Urinary bladder (tissue), 4 donors: ENCODE measurements around the gene NUDCD3. TPM values are rescaled to one million over a fixed set of nuclear protein-coding genes. Genes with fewer than 3 reads are reported as not detected.
"Not testable (repeated sequence)": the region's sequence is repeated elsewhere in the genome, so short reads cannot be mapped to it uniquely, and the experiment has no call there.

ENCODE experiments used
- DNase-seq: peaks from one replicate; pipeline ENCODE4 v3.0.0-alpha.2; 2015; ENCODE audit errors: extremely low spot score
- H3K27ac ChIP-seq: one replicate; pipeline ENCODE4 v1.5.1; 2013; ENCODE audit warnings: low read depth, mild to moderate bottlenecking, moderate library complexity
- H3K36me3 ChIP-seq: one replicate; pipeline ENCODE4 v1.6.1; 2013; ENCODE audit warnings: mild to moderate bottlenecking, moderate library complexity; ENCODE audit not compliant: insufficient read depth
- H3K4me1 ChIP-seq: one replicate; pipeline ENCODE4 v1.6.1; 2013; ENCODE audit warnings: mild to moderate bottlenecking, moderate library complexity; ENCODE audit not compliant: insufficient read depth
- H3K4me3 ChIP-seq: one replicate; pipeline ENCODE4 v1.5.1; 2013; ENCODE audit warnings: low read depth, low read length
- WGBS: extraction: QIAGEN DNeasy Blood & Tissue Kit; methylation state at CpG from one replicate; pipeline ENCODE4 v1.1.7; 2013; 5-methylcytosine and 5-hydroxymethylcytosine counted together
- polyA plus RNA-seq: library from polyadenylated mRNA; stranded (reverse); fragments of 200-250 nt; gene quantifications from one replicate; pipeline ENCODE4 v1.2.3, GENCODE V29; 2013
- total RNA-seq: library from RNA; depleted of rRNA; stranded (reverse); fragments of >200 nt; gene quantifications from one replicate; pipeline ENCODE4 v1.2.3, GENCODE V29; 2014
- donor health status: healthy with polysubstance abuse.
- donor health status: healthy.

NUDCD3 gene
- total and polyA plus RNA-seq, 2 donors: 35.9 to 59.8 TPM

- no peaks in the 10 kb centered on the region for H3K4me1 ChIP-seq
- no peak overlapping the region for H3K27ac ChIP-seq
- H3K4me3 ChIP-seq: no peak overlapping the region
- no peaks in the 10 kb centered on the region for H3K36me3 ChIP-seq
- no peak for DNase-seq
These were observed 49.8 kb downstream of the NUDCD3 start for GRCh38 chr7:44440577-44441078.

- no peak overlapping the region for H3K4me3 ChIP-seq
- WGBS: 68% methylated on average over 3 of the region's 3 CpGs
- DNase-seq: no peak
- no peak overlapping the region for H3K27ac ChIP-seq
- H3K36me3 ChIP-seq: no peaks in the 10 kb centered on the region
- H3K4me1 ChIP-seq: no peaks in the 10 kb centered on the region
These were observed 50.5 kb downstream of the NUDCD3 start for GRCh38 chr7:44439926-44440325.

- no peak overlapping the region for H3K4me3 ChIP-seq
- WGBS: 94% methylated on average over 4 of the region's 4 CpGs
- no peak for DNase-seq
- no peaks in the 10 kb centered on the region for H3K4me1 ChIP-seq
- H3K36me3 ChIP-seq: no peaks in the 10 kb centered on the region
- H3K27ac ChIP-seq: no peak overlapping the region
These were observed 51.6 kb downstream of the NUDCD3 start for GRCh38 chr7:44438816-44439215.

- H3K4me3 ChIP-seq: no peak overlapping the region
- WGBS: 82% methylated on average over 7 of the region's 7 CpGs
- H3K27ac ChIP-seq: no peak overlapping the region
- H3K4me1 ChIP-seq: no peaks in the 10 kb centered on the region
- no peaks in the 10 kb centered on the region for H3K36me3 ChIP-seq
- DNase-seq: no peak
These were observed 56.3 kb downstream of the NUDCD3 start for GRCh38 chr7:44434201-44434600.

- H3K4me1 ChIP-seq: no peaks in the 10 kb centered on the region
- no peaks in the 10 kb centered on the region for H3K36me3 ChIP-seq
- H3K4me3 ChIP-seq: no peak overlapping the region
- WGBS: 84% methylated on average over 10 of the region's 10 CpGs
- H3K27ac ChIP-seq: no peak overlapping the region
- DNase-seq: no peak
These were observed 57.0 kb downstream of the NUDCD3 start for GRCh38 chr7:44433255-44434022.

GRCh38 chr7:44432381-44432977 lies 58.0 kb downstream of the NUDCD3 start:
- no peak for DNase-seq
- no peaks in the 10 kb centered on the region for H3K36me3 ChIP-seq
- no peak overlapping the region for H3K27ac ChIP-seq
- no peaks in the 10 kb centered on the region for H3K4me1 ChIP-seq
- WGBS: 93% methylated on average over 6 of the region's 6 CpGs
- no peak overlapping the region for H3K4me3 ChIP-seq

GRCh38 chr7:44431091-44431608 lies 59.3 kb downstream of the NUDCD3 start:
- no peak for DNase-seq
- Histone ChIP-seq H3K4me3 (no peak overlapping the region), H3K4me1 (no peaks in the 10 kb centered on the region), H3K27ac (no peak overlapping the region), H3K36me3 (no peaks in the 10 kb centered on the region)
- 79% methylated on average over 2 of the region's 2 CpGs for WGBS

- H3K36me3 ChIP-seq: no peaks in the 10 kb centered on the region
- no peaks in the 10 kb centered on the region for H3K4me1 ChIP-seq
- H3K4me3 ChIP-seq: no peak overlapping the region
- no peak for DNase-seq
- WGBS: 95% methylated on average over 4 of the region's 4 CpGs
- H3K27ac ChIP-seq: no peak overlapping the region
These were observed 60.4 kb downstream of the NUDCD3 start for GRCh38 chr7:44430054-44430453.

GRCh38 chr7:44424762-44425161 lies 65.7 kb downstream of the NUDCD3 start:
- H3K4me3 ChIP-seq, H3K27ac ChIP-seq, DNase-seq, H3K4me1 ChIP-seq, H3K36me3 ChIP-seq: not testable (repeated sequence)
- WGBS: 95% methylated on average over 2 of the region's 2 CpGs

GRCh38 chr7:44416941-44417340 lies 73.5 kb downstream of the NUDCD3 start:
- 81% methylated on average over 6 of the region's 6 CpGs for WGBS
- DNase-seq: no peak
- peaks cover 1% of the 10 kb centered on the region for H3K4me1 ChIP-seq

GRCh38 chr7:44415510-44415909 lies 74.9 kb downstream of the NUDCD3 start:
- DNase-seq: peak; percentile 13
- WGBS: 72% methylated on average over 3 of the region's 3 CpGs
- H3K27ac ChIP-seq: no peak overlapping the region
- H3K4me3 ChIP-seq: no peak overlapping the region
- H3K4me1 ChIP-seq: peaks cover under 1% of the 10 kb centered on the region
- no peaks in the 10 kb centered on the region for H3K36me3 ChIP-seq

More at GRCh38 chr7:44416941-44417340, 73.5 kb downstream of the NUDCD3 start:
- no peak overlapping the region for H3K4me3 ChIP-seq
- H3K27ac ChIP-seq: no peak overlapping the region
- no peaks in the 10 kb centered on the region for H3K36me3 ChIP-seq

GRCh38 chr7:44415047-44415446 lies 75.4 kb downstream of the NUDCD3 start:
- no peaks in the 10 kb centered on the region for H3K4me1 ChIP-seq
- WGBS: 100% methylated on average over 1 of the region's 1 CpG

GRCh38 chr7:44411306-44411705 lies 79.2 kb downstream of the NUDCD3 start:
- no peak overlapping the region for H3K27ac ChIP-seq
- H3K4me1 ChIP-seq: no peaks in the 10 kb centered on the region
- H3K36me3 ChIP-seq: no peaks in the 10 kb centered on the region
- H3K4me3 ChIP-seq: no peak overlapping the region
- no peak for DNase-seq
- WGBS: 98% methylated on average over 2 of the region's 2 CpGs

More at GRCh38 chr7:44415047-44415446, 75.4 kb downstream of the NUDCD3 start:
- DNase-seq: no peak
- H3K36me3 ChIP-seq: no peaks in the 10 kb centered on the region
- H3K4me3 ChIP-seq: no peak overlapping the region
- H3K27ac ChIP-seq: no peak overlapping the region

GRCh38 chr7:44408596-44408995 lies 81.9 kb downstream of the NUDCD3 start:
- Histone ChIP-seq H3K4me3 (no peak overlapping the region), H3K27ac (no peak overlapping the region), H3K36me3 (no peaks in the 10 kb centered on the region), H3K4me1 (no peaks in the 10 kb centered on the region)
- WGBS: 71% methylated on average over 3 of the region's 3 CpGs
- DNase-seq: no peak
